ENCODE data around the gene OFD1.

GRCh38 chrX:13690836-13691235, 43.7 kb upstream of the OFD1 start:
- TF ChIP-seq CTCF (IDR thresholded peaks at IDR 0.05) (no peak), ZFX (IDR thresholded peaks at IDR 0.05; ENCODE audit: borderline replicate concordance) (no peak)
